Upper lobe of left lung (tissue), 4 donors: ENCODE data around the gene KRTAP24-1.

ENCODE experiments used
- POLR2A ChIP-seq, 4 donors: fragments of 450-650 bp; IDR thresholded peaks; one replicate each; pipeline ENCODE4 v1.5.1; 2016 to 2017; ENCODE audit warnings: antibody characterized with exemption in 4 of 4, mild to moderate bottlenecking in 2 of 4
- POLR2AphosphoS5 ChIP-seq, 2 donors: sonication (generic); formaldehyde crosslinking; IDR thresholded peaks; one replicate each; pipeline ENCODE4 v1.5.1; 2017; ENCODE audit warnings: antibody characterized with exemption in 2 of 2
- TF ChIP-seq, protein P1 (sequence below), 6 experiments: fragments of 450-650 bp in 4 of 6; fragments of 200-600 bp in 2 of 6; sonication (generic) in 2 of 6; IDR thresholded peaks; one replicate each; pipeline ENCODE4 v1.5.1; 2016 to 2019; ENCODE audit warnings: antibody characterized with exemption in 6 of 6

DNA sequence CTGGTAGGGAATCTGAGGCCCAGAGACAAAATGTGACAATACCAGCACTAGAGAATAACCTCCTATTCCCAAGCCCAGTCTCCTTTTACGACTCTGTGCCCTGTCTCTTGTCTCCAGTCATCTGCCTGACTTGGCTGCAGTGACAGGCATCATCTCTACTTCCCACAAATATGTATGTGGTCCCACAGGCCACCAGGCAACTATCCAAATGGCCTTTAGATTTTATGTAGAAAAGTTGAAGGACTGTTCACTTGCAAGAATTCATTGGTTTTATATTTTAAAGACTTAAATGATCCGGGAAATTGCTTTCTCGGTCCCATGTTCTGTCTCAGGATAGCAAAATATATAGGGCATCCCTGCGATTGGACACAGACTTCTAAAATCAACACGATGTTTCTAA is 11.6 kb downstream of the KRTAP24-1 start:
- TF ChIP-seq POLR2A (IDR thresholded peaks at IDR 0.05) (no peak), POLR2AphosphoS5 (IDR thresholded peaks at IDR 0.05) (no peak)
- TF ChIP-seq, protein P1, sequence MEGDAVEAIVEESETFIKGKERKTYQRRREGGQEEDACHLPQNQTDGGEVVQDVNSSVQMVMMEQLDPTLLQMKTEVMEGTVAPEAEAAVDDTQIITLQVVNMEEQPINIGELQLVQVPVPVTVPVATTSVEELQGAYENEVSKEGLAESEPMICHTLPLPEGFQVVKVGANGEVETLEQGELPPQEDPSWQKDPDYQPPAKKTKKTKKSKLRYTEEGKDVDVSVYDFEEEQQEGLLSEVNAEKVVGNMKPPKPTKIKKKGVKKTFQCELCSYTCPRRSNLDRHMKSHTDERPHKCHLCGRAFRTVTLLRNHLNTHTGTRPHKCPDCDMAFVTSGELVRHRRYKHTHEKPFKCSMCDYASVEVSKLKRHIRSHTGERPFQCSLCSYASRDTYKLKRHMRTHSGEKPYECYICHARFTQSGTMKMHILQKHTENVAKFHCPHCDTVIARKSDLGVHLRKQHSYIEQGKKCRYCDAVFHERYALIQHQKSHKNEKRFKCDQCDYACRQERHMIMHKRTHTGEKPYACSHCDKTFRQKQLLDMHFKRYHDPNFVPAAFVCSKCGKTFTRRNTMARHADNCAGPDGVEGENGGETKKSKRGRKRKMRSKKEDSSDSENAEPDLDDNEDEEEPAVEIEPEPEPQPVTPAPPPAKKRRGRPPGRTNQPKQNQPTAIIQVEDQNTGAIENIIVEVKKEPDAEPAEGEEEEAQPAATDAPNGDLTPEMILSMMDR (IDR thresholded peaks at IDR 0.05) = no peak
